Mesenchymal stem cell (in vitro differentiated cells and primary cell): ENCODE measurements around the gene BICDL2.
"Not testable (repeated sequence)": the region's sequence is repeated elsewhere in the genome, so short reads cannot be mapped to it uniquely, and the experiment has no call there.

ENCODE experiments used
- DNase-seq: peaks from one replicate; pipeline ENCODE4 v3.0.0-alpha.2; 2013
- H2AFZ ChIP-seq: one replicate; pipeline ENCODE4 v1.6.1; 2013; ENCODE audit warnings: low read depth, mild to moderate bottlenecking, control low read depth, inconsistent platforms, low read length, moderate library complexity
- H2AK5ac ChIP-seq: 2 replicates; pipeline ENCODE4 v1.6.1; 2013; ENCODE audit warnings: low read length, moderate library complexity, mild to moderate bottlenecking, inconsistent platforms; ENCODE audit not compliant: severe bottlenecking
- H2BK120ac ChIP-seq: one replicate; pipeline ENCODE4 v1.6.1; 2013; ENCODE audit warnings: low read depth, mild to moderate bottlenecking, inconsistent platforms, low read length, moderate library complexity
- H2BK12ac ChIP-seq, 2 experiments: one replicate each; pipeline ENCODE4 v1.6.1; 2013; ENCODE audit warnings: inconsistent platforms in 2 of 2, low read length in 2 of 2, mild to moderate bottlenecking in 2 of 2, moderate library complexity in 2 of 2, control low read depth in 1 of 2
- H2BK15ac ChIP-seq: one replicate; pipeline ENCODE4 v1.6.1; 2013; ENCODE audit warnings: mild to moderate bottlenecking, low read depth, inconsistent platforms; ENCODE audit not compliant: poor library complexity, severe bottlenecking
- H2BK5ac ChIP-seq: 2 replicates; pipeline ENCODE4 v1.6.1; 2013; ENCODE audit warnings: low read depth, mild to moderate bottlenecking, low read length, control low read depth, inconsistent platforms; ENCODE audit not compliant: poor library complexity, severe bottlenecking
- H3K14ac ChIP-seq, 2 experiments: one replicate each; pipeline ENCODE4 v1.6.1; 2013; ENCODE audit warnings: inconsistent platforms in 2 of 2, low read length in 2 of 2, control low read depth in 1 of 2, mild to moderate bottlenecking in 1 of 2, moderate library complexity in 1 of 2
- H3K18ac ChIP-seq, 2 experiments: one replicate each; pipeline ENCODE4 v1.6.1; 2013; ENCODE audit warnings: inconsistent platforms in 2 of 2, low read length in 2 of 2, control low read depth in 1 of 2, low read depth in 1 of 2, mild to moderate bottlenecking in 1 of 2
- H3K23ac ChIP-seq, 2 experiments: one replicate each; pipeline ENCODE4 v1.6.1; 2013; ENCODE audit warnings: inconsistent platforms in 2 of 2, low read length in 2 of 2, mild to moderate bottlenecking in 2 of 2, moderate library complexity in 2 of 2, control low read depth in 1 of 2
- H3K27ac ChIP-seq: 2 replicates; pipeline ENCODE4 v1.5.1; 2013; ENCODE audit warnings: mild to moderate bottlenecking, moderate library complexity, low read length, control low read depth, inconsistent platforms; ENCODE audit not compliant: poor library complexity, severe bottlenecking
- H3K27me3 ChIP-seq, 2 experiments: 2 replicates each; pipeline versions ENCODE4 v1.6.1 to v1.7.0; 2013; ENCODE audit warnings: low read length in 2 of 2, mild to moderate bottlenecking in 2 of 2, moderate library complexity in 2 of 2, control low read depth in 1 of 2, inconsistent platforms in 1 of 2; ENCODE audit not compliant: control insufficient read depth in 1 of 2, insufficient read depth in 1 of 2
- H3K36me3 ChIP-seq, 2 experiments: 2 replicates each; pipeline versions ENCODE4 v1.6.1 to v1.7.0; 2013; ENCODE audit warnings: low read length in 2 of 2, control low read depth in 1 of 2, inconsistent platforms in 1 of 2, low read depth in 1 of 2, mild to moderate bottlenecking in 1 of 2; ENCODE audit not compliant: insufficient read depth in 2 of 2, control insufficient read depth in 1 of 2
- H3K4ac ChIP-seq, 2 experiments: one replicate each; pipeline ENCODE4 v1.6.1; 2013; ENCODE audit warnings: inconsistent platforms in 2 of 2, low read length in 2 of 2, mild to moderate bottlenecking in 2 of 2, moderate library complexity in 2 of 2, control low read depth in 1 of 2, low read depth in 1 of 2
- H3K4me1 ChIP-seq: 2 replicates; pipeline ENCODE4 v1.6.1; 2013; ENCODE audit warnings: low read depth, low read length, control low read depth; ENCODE audit not compliant: control insufficient read depth, insufficient read depth
- H3K4me2 ChIP-seq: 2 replicates; pipeline ENCODE4 v1.6.1; 2013; ENCODE audit warnings: low read length, mild to moderate bottlenecking, inconsistent platforms; ENCODE audit not compliant: poor library complexity, severe bottlenecking
- H3K4me3 ChIP-seq, 2 experiments: 2 replicates each; pipeline versions ENCODE4 v1.5.1 to v1.7.0; 2013; ENCODE audit warnings: low read length in 2 of 2, mild to moderate bottlenecking in 2 of 2, control low read depth in 1 of 2, low read depth in 1 of 2; ENCODE audit not compliant: insufficient read depth in 1 of 2
- H3K79me1 ChIP-seq: replicated peaks from 2 replicates; pipeline ENCODE4 v1.6.1; 2013; ENCODE audit warnings: mild to moderate bottlenecking, control low read depth, low read length, inconsistent platforms; ENCODE audit not compliant: poor library complexity, severe bottlenecking
- H3K9ac ChIP-seq: 2 replicates; pipeline ENCODE4 v1.7.0; 2013; ENCODE audit warnings: mild to moderate bottlenecking, low read length, moderate library complexity
- H3K9me3 ChIP-seq: 2 replicates; pipeline ENCODE4 v1.7.0; 2013; ENCODE audit warnings: mild to moderate bottlenecking, low read length; ENCODE audit not compliant: control insufficient read depth
- H4K8ac ChIP-seq: one replicate; pipeline ENCODE4 v1.6.1; 2013; ENCODE audit warnings: inconsistent platforms, mild to moderate bottlenecking, low read length, moderate library complexity
- H4K91ac ChIP-seq: one replicate; pipeline ENCODE4 v1.6.1; 2013; ENCODE audit warnings: mild to moderate bottlenecking, low read length, inconsistent platforms
- WGBS: methylation state at CpG from one replicate; pipeline ENCODE4 v1.1.7; 2013; ENCODE audit warnings: mixed read lengths; 5-methylcytosine and 5-hydroxymethylcytosine counted together

BICDL2 gene

GRCh38 chr16:3075946-3076345 is 39.2 kb upstream of the BICDL2 start:
- not testable (repeated sequence) for H3K9me3 ChIP-seq

GRCh38 chr16:3075523-3075915 is 38.8 kb upstream of the BICDL2 start:
- Histone ChIP-seq H3K14ac (no peak overlapping the region), H4K8ac (no peak overlapping the region), H3K4me1 (no peaks in the 10 kb centered on the region), H3K27ac (no peak overlapping the region), H2BK120ac (no peak overlapping the region), H3K27me3 (peaks cover 39 to 57% of the 10 kb centered on the region in 2 experiments), H3K4me3 (no peak overlapping the region), H4K91ac (no peak overlapping the region), H3K23ac (no peak overlapping the region), H3K4me2 (no peak overlapping the region), H2BK15ac (no peak overlapping the region), H3K4ac (no peak overlapping the region), H3K79me1 (no peaks in the 10 kb centered on the region), H2BK5ac (no peak overlapping the region), H3K18ac (no peak overlapping the region), H3K36me3 (no peaks in the 10 kb centered on the region), H3K9ac (no peak overlapping the region), H2BK12ac (no peak overlapping the region), H3K9me3 (no peaks in the 10 kb centered on the region), H2AFZ (no peak overlapping the region), H2AK5ac (no peak overlapping the region)
- no peak for DNase-seq
- 63% methylated on average over 10 of the region's 10 CpGs for WGBS

More at GRCh38 chr16:3075946-3076345, 39.2 kb upstream of the BICDL2 start:
- not testable (repeated sequence) for H4K91ac ChIP-seq, H2BK120ac ChIP-seq, H4K8ac ChIP-seq, H3K27ac ChIP-seq, DNase-seq, H3K23ac ChIP-seq, H2AFZ ChIP-seq, H3K79me1 ChIP-seq, H3K4me2 ChIP-seq, H3K9ac ChIP-seq, H2BK15ac ChIP-seq, H3K18ac ChIP-seq, H3K4me3 ChIP-seq, H3K4ac ChIP-seq, H2AK5ac ChIP-seq, H3K4me1 ChIP-seq, H2BK12ac ChIP-seq, H2BK5ac ChIP-seq, H3K36me3 ChIP-seq
- Histone ChIP-seq H3K27me3 (peaks cover 43 to 61% of the 10 kb centered on the region in 2 experiments), H3K14ac (peak overlapping the region in 1 of 2 experiments; percentile 12)
- 87% methylated on average over 6 of the region's 6 CpGs for WGBS

GRCh38 chr16:3074860-3075522 is 38.2 kb upstream of the BICDL2 start:
- 70% methylated on average over 9 of the region's 9 CpGs for WGBS
- H3K4me3 ChIP-seq = no peak overlapping the region
- H3K27ac ChIP-seq = no peak overlapping the region

GRCh38 chr16:3073448-3073847 is 36.7 kb upstream of the BICDL2 start:
- Histone ChIP-seq H2BK12ac (no peak overlapping the region), H2AK5ac (no peak overlapping the region), H3K9ac (no peak overlapping the region), H4K8ac (no peak overlapping the region), H3K36me3 (peaks cover 0 to 12% of the 10 kb centered on the region in 2 experiments), H3K9me3 (no peaks in the 10 kb centered on the region), H2AFZ (no peak overlapping the region), H3K79me1 (no peaks in the 10 kb centered on the region), H2BK120ac (no peak overlapping the region), H3K27me3 (peaks cover 32 to 41% of the 10 kb centered on the region in 2 experiments), H3K4ac (no peak overlapping the region), H2BK5ac (no peak overlapping the region), H3K23ac (no peak overlapping the region), H3K4me1 (no peaks in the 10 kb centered on the region), H3K4me2 (no peak overlapping the region), H3K27ac (no peak overlapping the region), H3K14ac (peak overlapping the region in 1 of 2 experiments; percentile 2), H4K91ac (no peak overlapping the region), H3K4me3 (no peak overlapping the region), H3K18ac (no peak overlapping the region), H2BK15ac (no peak overlapping the region)
- 94% methylated on average over 7 of the region's 7 CpGs for WGBS
- DNase-seq = no peak

More at GRCh38 chr16:3074860-3075522, 38.2 kb upstream of the BICDL2 start:
- Histone ChIP-seq H4K91ac (no peak overlapping the region), H3K4ac (peak overlapping the region in 1 of 2 experiments; percentile 35), H3K4me2 (no peak overlapping the region), H2BK15ac (no peak overlapping the region), H3K27me3 (peaks cover 36 to 55% of the 10 kb centered on the region in 2 experiments), H3K9ac (no peak overlapping the region), H2BK120ac (no peak overlapping the region), H3K79me1 (no peaks in the 10 kb centered on the region), H2AFZ (no peak overlapping the region), H3K23ac (no peak overlapping the region), H3K18ac (no peak overlapping the region), H3K9me3 (no peaks in the 10 kb centered on the region), H4K8ac (no peak overlapping the region), H2BK5ac (no peak overlapping the region), H2BK12ac (no peak overlapping the region), H3K14ac (no peak overlapping the region), H2AK5ac (no peak overlapping the region), H3K36me3 (peaks cover 0 to 1% of the 10 kb centered on the region in 2 experiments), H3K4me1 (no peaks in the 10 kb centered on the region)
- no peak for DNase-seq
